T follicular helper cell (primary cell): ENCODE results near the gene CHTF18.

ENCODE experiments used
- DNase-seq: peaks from one replicate; pipeline ENCODE4 v3.0.0-alpha.2; 2020; ENCODE audit warnings: low read depth

The CHTF18 gene

GRCh38 chr16:794091-794822 is 5.8 kb downstream of the CHTF18 start:
- DNase-seq = no peak

GRCh38 chr16:794853-795466 is 6.5 kb downstream of the CHTF18 start:
- no peak for DNase-seq

GRCh38 chr16:795580-796229 is 7.3 kb downstream of the CHTF18 start:
- DNase-seq = no peak

- no peak for DNase-seq
Measured at GRCh38 chr16:796296-797119, 8.1 kb downstream of the CHTF18 start.

GRCh38 chr16:797120-797420 is 8.7 kb downstream of the CHTF18 start:
- no peak for DNase-seq

- DNase-seq = no peak
Measured at GRCh38 chr16:797686-798085, 9.3 kb downstream of the CHTF18 start.

GRCh38 chr16:798666-799065 is 10.2 kb downstream of the CHTF18 start:
- no peak for DNase-seq

GRCh38 chr16:799111-799947 is 10.9 kb downstream of the CHTF18 start:
- DNase-seq = no peak

- DNase-seq = no peak
Measured at GRCh38 chr16:799948-800833, 11.8 kb downstream of the CHTF18 start, which contains the start of gene GNG13. TSS of gene GNG13 (minus strand) at chr16:800734. CDS start at chr16:799077, 1,657 bp downstream.

GRCh38 chr16:800834-801511 is 12.6 kb downstream of the CHTF18 start:
- DNase-seq = no peak

GRCh38 chr16:801584-802363 is 13.4 kb downstream of the CHTF18 start:
- DNase-seq = no peak

GRCh38 chr16:802461-802860 is 14.0 kb downstream of the CHTF18 start:
- no peak for DNase-seq

GRCh38 chr16:802914-803753 is 14.7 kb downstream of the CHTF18 start:
- DNase-seq = no peak

- DNase-seq = no peak
Measured at GRCh38 chr16:803754-804080, 15.3 kb downstream of the CHTF18 start.

- DNase-seq = no peak
Measured at GRCh38 chr16:804193-805048, 16.0 kb downstream of the CHTF18 start.

GRCh38 chr16:805474-805873 is 17.1 kb downstream of the CHTF18 start:
- no peak for DNase-seq

GRCh38 chr16:807347-808084 is 19.1 kb downstream of the CHTF18 start:
- DNase-seq = peak; percentile 69
